Neutrophil (primary cell): Measurements from ENCODE around the gene P3H4.
"Not testable (repeated sequence)": the region's sequence is repeated elsewhere in the genome, so short reads cannot be mapped to it uniquely, and the experiment has no call there.

Experiments
- H3K27ac ChIP-seq: fragments of 200-600 bp; sonication (generic); 2 replicates; pipeline ENCODE4 v1.5.1; 2016; ENCODE audit warnings: mild to moderate bottlenecking, moderate library complexity
- H3K27me3 ChIP-seq: fragments of 200-600 bp; sonication (generic); 2 replicates; pipeline ENCODE4 v1.6.0; 2016; ENCODE audit warnings: mild to moderate bottlenecking
- H3K36me3 ChIP-seq: fragments of 200-600 bp; sonication (generic); 2 replicates; pipeline ENCODE4 v1.5.1; 2017
- H3K4me1 ChIP-seq, 2 experiments: fragments of 200-600 bp in 1 of 2; sonication (generic) in 1 of 2; 1 replicate in 1 of 2; 2 replicates in 1 of 2; pipeline versions ENCODE4 v1.5.1 to v1.6.1; 2013 to 2016; ENCODE audit warnings: low read depth in 1 of 2, low read length in 1 of 2, mild to moderate bottlenecking in 1 of 2, moderate library complexity in 1 of 2; ENCODE audit not compliant: control insufficient read depth in 1 of 2, insufficient read depth in 1 of 2
- H3K4me3 ChIP-seq, 2 experiments: fragments of 200-600 bp in 1 of 2; sonication (generic) in 1 of 2; 1 replicate in 1 of 2; 2 replicates in 1 of 2; pipeline ENCODE4 v1.5.1; 2013 to 2016; ENCODE audit warnings: low read depth in 1 of 2, low read length in 1 of 2, mild to moderate bottlenecking in 1 of 2, moderate library complexity in 1 of 2
- H3K9me3 ChIP-seq: fragments of 200-600 bp; sonication (generic); 2 replicates; pipeline ENCODE4 v1.5.1; 2016
- CTCF ChIP-seq: fragments of 200-600 bp; sonication (generic); IDR thresholded peaks from 2 replicates; pipeline ENCODE4 v1.5.1; 2016; ENCODE audit warnings: antibody characterized with exemption

P3H4 gene

GRCh38 chr17:41781404-41782110 lies 30.2 kb downstream of the P3H4 start:
- H3K27me3 ChIP-seq = peaks cover 51% of the 10 kb centered on the region
- no peak for TF ChIP-seq CTCF
- no peaks in the 10 kb centered on the region for H3K36me3 ChIP-seq
- no peak overlapping the region for H3K27ac ChIP-seq
- no peak overlapping the region for H3K4me3 ChIP-seq
- peaks cover 17 to 27% of the 10 kb centered on the region in 2 experiments for H3K4me1 ChIP-seq
- no peaks in the 10 kb centered on the region for H3K9me3 ChIP-seq

GRCh38 chr17:41779954-41780353 lies 31.8 kb downstream of the P3H4 start:
- Histone ChIP-seq H3K27ac (no peak overlapping the region), H3K4me3 (no peak overlapping the region), H3K9me3 (no peaks in the 10 kb centered on the region), H3K36me3 (no peaks in the 10 kb centered on the region), H3K27me3 (peaks cover 35% of the 10 kb centered on the region), H3K4me1 (peaks cover 4 to 11% of the 10 kb centered on the region in 2 experiments)
- no peak for TF ChIP-seq CTCF

GRCh38 chr17:41777574-41778188 lies 34.1 kb downstream of the P3H4 start:
- Histone ChIP-seq H3K27me3 (peaks cover 12% of the 10 kb centered on the region), H3K4me1 (no peaks in the 10 kb centered on the region), H3K27ac (no peak overlapping the region), H3K36me3 (no peaks in the 10 kb centered on the region), H3K4me3 (no peak overlapping the region), H3K9me3 (no peaks in the 10 kb centered on the region)
- TF ChIP-seq CTCF = no peak

- Histone ChIP-seq H3K36me3 (no peaks in the 10 kb centered on the region), H3K27me3 (peaks cover 7% of the 10 kb centered on the region), H3K4me3 (no peak overlapping the region), H3K9me3 (no peaks in the 10 kb centered on the region), H3K27ac (no peak overlapping the region), H3K4me1 (no peaks in the 10 kb centered on the region)
- TF ChIP-seq CTCF = no peak
These were observed 34.6 kb downstream of the P3H4 start for GRCh38 chr17:41777157-41777573.

- not testable (repeated sequence) for H3K27me3 ChIP-seq, H3K9me3 ChIP-seq, H3K4me3 ChIP-seq, H3K27ac ChIP-seq, H3K4me1 ChIP-seq, H3K36me3 ChIP-seq
These were observed 35.4 kb downstream of the P3H4 start for GRCh38 chr17:41776262-41776900.
